HG02623 (cell line): ENCODE measurements around the gene BIRC3.
"Not testable (repeated sequence)": the region's sequence is repeated elsewhere in the genome, so short reads cannot be mapped to it uniquely, and the experiment has no call there.

ENCODE experiments used
- ATAC-seq: cut with Tn5 transposase; IDR thresholded peaks from one replicate; pipeline ENCODE4 v1.9.1; 2021; ENCODE audit warnings: moderate library complexity; ENCODE audit not compliant: unreplicated experiment

The BIRC3 gene

DNA sequence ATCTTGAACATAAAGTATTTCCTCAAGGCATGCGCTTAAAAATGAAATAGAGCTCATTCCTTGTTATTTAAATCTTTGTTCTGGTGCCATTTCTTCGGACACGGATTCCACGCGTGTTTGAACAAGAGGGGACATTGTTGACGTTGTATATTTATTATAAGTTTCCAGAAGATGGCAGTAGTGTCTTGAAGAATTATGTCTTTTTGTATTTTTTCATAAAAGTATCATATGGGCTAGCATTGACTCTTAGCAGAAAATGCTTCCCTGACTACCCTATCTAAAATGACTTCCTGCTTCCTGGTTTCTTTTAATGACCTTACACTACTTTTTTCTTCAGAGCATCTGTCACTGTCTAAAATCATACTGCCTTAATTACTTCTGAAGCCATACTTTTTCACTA lies 50.1 kb downstream of the BIRC3 start:
- ATAC-seq, result no peak

DNA sequence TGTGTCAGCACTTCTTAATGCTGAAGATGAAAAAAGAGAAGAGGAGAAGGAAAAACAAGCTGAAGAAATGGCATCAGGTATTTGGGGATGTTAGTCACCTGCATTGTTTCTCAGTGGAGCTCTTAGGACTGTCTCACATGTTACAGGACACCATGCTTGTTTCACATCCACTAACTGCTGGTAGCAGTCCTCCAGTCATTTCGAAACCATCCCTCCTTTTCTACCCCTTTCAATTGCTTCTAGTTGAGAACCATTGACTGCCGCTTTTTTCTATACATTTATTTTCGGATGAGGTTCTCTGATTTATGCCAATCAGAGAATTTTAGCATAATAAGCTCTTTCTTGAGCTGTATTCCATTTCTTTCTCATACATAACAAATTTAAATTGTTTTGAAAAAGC lies 51.2 kb downstream of the BIRC3 start:
- ATAC-seq, result peak; percentile 100

DNA sequence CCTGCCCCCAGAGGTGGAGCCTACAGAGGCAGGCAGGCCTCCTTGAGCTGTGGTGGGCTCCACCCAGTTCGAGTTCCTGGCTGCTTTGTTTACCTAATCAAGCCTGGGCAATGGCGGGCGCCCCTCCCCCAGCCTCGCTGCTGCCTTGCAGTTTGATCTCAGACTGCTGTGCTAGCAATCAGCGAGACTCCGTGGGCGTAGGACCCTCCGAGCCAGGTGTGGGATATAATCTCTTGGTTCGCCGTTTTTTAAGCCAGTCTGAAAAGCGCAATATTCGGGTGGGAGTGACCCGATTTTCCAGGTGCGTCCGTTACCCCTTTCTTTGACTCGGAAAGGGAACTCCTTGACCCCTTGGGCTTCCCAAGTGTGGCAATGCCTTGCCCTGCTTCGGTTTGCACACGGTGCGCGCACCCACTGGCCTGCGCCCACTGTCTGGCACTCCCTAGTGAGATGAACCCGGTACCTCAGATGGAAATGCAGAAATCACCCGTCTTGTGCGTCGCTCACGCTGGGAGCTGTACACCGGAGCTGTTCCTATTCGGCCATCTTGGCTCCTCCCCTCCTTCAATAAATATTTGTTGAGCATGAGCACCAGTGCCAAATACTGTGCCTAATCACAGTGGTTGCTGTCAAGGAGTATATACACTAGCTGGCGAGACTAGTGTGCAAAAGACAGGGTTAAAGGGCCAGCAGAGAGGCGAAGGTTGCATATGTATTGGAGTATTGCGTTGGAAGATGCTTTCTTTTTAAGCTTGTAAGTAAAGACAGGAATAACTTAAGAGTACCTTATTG lies 57.5 kb downstream of the BIRC3 start:
- ATAC-seq, result not testable (repeated sequence)

DNA sequence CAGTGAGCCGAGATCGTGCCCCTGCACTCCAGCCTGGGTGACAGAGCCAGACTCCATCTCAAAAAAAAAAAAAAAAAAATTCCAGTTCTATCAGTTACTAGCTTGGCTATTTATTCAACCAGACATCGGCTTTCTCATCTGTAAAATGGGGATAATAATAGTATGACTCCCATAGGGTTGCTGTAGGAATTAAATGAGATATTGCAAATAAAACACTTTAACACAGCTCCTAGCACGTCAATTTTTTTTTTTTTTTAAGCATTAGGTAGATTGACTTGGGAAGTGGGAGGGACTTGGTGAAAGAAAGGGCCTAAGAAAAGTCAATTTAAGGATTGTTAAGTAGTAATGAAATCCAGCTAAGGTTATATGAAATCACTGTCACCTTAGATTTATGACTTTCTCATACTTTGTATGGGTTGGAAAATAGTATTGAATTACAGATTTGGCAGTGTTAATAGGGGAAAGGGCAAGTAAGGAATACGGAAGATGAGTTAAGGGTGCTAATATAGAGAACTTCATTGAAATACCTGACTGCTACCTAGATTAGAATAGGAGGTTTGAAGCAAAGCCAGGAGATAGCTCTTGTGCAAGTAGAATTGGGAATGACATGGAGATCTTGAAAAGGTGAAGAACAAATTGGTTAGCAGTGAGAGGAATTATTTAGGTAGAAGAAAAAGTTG lies 58.6 kb downstream of the BIRC3 start:
- ATAC-seq, result no peak

DNA sequence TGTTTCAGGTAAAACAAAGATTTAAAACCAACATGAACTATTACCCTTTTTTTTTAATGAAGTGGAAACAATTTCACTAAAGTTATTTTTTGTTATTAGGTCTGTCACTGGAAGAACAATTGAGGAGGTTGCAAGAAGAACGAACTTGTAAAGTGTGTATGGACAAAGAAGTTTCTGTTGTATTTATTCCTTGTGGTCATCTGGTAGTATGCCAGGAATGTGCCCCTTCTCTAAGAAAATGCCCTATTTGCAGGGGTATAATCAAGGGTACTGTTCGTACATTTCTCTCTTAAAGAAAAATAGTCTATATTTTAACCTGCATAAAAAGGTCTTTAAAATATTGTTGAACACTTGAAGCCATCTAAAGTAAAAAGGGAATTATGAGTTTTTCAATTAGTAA lies 60.6 kb downstream of the BIRC3 start:
- no peak for ATAC-seq

DNA sequence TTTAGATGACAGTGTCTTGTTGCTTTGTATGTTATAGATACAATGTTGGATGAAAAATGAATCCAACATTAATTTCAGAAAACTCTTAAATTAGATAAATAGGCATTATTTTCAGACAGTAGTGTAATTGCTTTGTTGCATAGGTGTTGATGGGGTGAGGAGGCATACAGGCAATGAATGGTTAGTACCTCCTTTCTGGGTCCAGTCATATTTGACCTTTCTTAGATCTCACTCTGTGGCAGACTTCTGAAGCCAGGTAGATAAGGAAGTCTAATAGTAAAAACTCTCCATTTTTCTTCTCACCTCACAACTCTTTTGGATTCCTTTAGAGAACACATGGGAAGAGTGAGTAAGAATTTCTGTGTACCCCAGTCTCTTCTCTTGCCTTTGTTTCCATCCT lies 61.5 kb downstream of the BIRC3 start:
- ATAC-seq, result no peak

DNA sequence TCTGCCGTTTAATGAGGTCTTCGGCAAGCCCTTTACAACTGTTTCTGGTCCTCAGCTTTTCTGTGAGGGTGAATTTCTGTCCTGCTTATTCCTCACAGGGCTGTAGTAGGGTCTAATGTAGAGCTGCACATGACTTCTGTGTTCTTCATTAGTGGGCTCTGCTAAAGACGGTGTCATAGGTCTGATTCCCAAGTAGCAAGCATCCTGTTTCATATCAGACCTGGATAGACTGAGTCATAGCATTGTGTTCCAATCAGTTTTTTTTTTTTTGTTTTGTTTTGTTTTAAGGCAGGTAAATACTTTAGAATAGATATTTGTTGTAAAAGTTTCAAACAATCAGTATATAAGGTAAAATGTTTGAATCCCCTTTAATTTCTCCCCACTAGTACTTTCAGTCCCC lies 65.1 kb downstream of the BIRC3 start:
- no peak for ATAC-seq

DNA sequence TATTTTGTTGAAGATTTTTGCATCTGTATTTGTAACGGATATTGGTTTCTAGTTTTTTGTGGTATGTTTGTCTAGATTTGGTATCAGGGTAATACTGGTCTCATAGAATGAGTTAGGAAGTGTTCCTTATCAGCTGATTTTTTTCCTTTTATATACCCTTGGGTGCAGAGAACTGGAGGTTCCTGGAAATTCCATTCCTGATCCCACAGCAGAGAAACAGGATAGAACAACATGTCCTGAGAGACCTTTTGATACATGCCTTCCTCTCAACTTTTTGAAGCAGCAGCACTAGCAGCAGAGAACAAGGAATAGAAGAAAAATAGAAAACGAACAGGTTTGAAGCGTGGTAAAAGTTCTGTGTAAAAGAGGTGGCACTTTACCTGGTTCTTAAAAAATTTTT lies 66.6 kb downstream of the BIRC3 start:
- no peak for ATAC-seq

DNA sequence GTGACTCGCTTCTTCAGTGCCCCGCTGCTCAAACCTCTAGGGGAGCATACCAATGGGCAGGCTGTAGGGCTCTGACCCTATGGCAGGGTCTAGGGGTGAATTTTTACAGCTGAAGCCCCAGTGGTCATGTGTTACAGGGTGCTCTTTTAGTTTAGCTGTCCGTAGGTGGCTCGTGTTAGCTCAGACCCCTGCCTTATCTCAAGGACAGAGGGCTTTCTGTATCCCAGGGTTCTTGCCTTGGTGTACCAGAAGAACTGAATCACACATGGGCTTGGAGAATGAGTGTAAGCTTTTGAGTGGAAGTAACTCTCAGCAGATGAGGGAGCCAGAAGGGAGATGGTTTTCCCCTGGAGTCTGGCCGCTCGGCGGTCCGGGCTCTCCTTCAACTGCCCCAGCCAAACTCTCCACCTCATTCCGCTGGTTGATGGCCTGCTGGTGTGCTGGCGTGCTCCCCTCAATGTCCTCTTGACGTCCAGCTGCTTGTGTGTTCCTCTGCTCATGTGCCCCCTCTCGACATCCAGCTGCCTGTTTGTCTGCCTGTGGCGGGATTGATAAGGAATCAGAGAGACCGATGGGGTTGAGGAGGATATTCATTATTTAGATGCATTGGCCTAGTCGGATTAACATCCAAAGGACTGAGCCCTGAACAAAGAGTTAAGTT lies 67.3 kb downstream of the BIRC3 start:
- no peak for ATAC-seq

DNA sequence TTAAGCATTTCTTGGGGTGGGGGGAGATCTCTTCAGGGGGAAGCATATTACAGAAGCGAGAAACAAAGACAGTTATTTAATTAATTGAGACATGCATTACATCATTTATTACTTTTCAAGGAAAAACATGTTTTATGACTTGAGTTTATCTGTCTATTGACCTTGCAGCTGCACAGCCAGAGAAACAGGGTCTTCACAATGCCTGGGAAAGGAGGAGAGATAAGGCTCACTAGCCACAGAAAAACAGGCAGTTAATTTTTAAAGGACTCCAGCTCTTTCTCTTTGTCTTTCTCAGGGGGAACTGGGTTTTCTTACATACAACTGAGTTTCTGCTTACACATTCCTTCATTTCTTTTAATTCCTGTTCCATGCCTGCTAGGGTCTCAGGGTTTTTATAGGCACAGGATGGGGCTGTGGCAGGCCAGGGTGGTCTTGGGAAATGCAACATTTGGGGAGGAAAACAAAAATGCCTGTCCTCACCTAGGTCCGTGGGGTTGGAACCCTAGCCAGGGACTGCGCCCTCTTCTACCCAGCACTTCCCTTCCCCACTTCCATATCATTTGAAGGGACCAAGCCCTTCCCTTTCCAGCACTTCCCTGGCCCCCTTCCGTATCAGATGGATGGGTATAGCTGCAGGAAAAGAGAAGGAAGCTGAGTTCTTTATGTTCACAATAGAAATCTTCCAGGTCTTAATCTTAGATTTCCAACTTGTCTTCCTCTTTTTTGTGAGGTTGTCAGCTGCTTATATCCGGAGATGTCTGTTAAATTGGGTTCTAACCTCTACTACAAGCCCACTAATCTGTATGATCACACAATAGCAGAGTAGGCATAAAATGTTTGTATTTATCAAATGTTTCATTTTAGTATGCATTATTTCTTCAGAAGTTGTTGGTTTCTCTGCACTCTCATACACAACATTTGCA lies 68.1 kb downstream of the BIRC3 start:
- no peak for ATAC-seq

DNA sequence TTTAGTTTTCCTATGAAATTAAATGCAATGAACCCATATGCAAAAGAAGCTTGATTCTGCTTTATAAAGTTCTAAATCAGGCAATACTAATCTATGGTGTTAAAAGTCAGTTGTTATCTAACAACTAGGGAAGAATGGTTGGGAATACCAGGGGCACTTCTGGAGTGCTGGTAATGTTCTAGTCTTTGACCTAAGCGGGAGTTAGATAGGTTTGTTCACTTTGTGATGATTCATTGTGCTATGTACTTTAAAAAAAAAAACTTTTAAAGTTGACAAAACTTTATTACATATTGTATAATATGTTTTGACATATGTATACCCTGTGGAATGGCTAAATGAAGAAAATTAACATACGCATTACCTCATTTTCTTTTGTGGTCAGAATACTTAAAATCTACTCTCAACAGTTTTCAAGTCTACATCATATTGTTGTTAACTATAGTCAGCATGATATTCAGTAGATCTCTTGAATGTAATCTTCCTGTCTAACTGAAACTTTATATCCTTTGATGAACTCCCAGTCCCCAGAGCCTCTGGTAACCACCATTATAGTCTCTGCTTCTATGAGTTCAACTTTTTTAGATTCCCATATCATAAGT lies 69.0 kb downstream of the BIRC3 start:
- no peak for ATAC-seq

DNA sequence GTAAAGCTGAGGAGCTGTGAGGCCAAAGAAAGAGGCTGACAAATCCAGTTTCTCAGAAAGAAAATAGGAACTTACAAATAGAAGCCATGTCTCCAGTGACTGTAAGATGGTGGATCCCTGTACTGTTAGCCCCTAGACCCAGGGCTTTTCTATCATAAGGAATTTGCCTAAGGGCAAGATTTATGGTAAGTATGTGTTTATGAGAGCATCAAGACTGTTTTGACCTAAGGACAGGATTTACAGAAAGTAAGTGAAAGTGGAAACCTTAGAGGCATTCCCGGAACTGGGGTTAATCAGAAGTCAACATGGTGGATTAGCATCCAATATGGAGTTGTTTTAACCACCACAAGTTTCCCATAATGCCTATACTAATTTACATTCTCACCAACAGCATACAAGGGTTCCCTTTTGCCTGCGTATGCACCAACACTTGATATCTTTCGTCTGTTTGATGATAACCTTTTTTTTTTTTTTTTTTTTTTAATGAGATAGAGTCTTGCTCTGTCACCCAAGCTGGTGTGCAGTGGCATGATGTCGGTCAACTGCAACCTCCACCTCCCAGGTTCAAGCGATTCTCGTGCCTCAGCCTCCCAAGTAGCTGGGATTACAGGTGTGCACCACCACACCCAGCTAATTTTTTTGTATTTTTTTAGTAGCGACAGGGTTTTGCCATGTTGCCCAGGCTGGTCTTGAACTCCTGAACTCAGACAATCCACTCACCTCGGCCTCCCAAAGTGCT lies 69.9 kb downstream of the BIRC3 start:
- no peak for ATAC-seq
